22Rv1 (cell line): ENCODE data around the gene GMDS.

ENCODE experiments used
- H3K27ac ChIP-seq: fragments of 450-650 bp; 2 replicates; pipeline ENCODE4 v1.5.1; 2017
- ZFX ChIP-seq: fragments of 450-650 bp; IDR thresholded peaks from 2 replicates; pipeline ENCODE4 v1.6.1; 2017; ENCODE audit warnings: antibody characterized with exemption, borderline replicate concordance
- TF ChIP-seq, protein P1 (sequence below): fragments of 450-650 bp; IDR thresholded peaks from 2 replicates; pipeline ENCODE4 v1.5.1; 2017; ENCODE audit warnings: mild to moderate bottlenecking

GMDS gene

DNA sequence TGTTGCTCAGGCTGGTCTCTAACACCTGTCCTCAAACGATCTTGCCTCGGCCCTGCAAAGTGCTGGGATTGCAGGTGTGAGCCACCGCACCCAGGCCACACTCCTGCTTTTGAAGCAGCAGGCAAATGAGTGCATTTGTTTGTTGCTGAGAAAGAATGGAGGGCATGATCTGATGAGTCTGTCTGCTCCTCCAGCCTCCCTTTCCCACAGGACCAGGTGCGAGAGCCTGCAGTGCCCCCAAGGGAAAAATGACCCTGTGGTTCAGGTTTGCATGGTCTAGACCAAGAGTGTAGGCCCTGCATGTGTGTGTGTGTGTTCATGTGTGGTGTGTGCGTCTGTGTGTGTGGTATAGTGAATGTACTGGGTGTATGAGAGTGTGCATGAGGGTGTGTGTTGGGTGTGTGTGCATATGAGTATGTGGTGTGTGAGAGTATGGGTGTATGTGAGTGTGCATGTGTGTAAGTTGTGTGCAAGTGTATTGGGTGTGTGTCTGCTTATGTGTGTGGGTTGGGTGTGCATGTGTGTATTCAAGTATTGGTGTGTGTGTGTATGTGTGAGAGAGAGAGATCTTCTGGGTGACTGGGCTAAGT, 658.4 kb downstream of the GMDS start:
- H3K27ac ChIP-seq = no peak overlapping the region
- TF ChIP-seq ZFX = no peak
- TF ChIP-seq, protein P1, sequence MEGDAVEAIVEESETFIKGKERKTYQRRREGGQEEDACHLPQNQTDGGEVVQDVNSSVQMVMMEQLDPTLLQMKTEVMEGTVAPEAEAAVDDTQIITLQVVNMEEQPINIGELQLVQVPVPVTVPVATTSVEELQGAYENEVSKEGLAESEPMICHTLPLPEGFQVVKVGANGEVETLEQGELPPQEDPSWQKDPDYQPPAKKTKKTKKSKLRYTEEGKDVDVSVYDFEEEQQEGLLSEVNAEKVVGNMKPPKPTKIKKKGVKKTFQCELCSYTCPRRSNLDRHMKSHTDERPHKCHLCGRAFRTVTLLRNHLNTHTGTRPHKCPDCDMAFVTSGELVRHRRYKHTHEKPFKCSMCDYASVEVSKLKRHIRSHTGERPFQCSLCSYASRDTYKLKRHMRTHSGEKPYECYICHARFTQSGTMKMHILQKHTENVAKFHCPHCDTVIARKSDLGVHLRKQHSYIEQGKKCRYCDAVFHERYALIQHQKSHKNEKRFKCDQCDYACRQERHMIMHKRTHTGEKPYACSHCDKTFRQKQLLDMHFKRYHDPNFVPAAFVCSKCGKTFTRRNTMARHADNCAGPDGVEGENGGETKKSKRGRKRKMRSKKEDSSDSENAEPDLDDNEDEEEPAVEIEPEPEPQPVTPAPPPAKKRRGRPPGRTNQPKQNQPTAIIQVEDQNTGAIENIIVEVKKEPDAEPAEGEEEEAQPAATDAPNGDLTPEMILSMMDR = no peak

DNA sequence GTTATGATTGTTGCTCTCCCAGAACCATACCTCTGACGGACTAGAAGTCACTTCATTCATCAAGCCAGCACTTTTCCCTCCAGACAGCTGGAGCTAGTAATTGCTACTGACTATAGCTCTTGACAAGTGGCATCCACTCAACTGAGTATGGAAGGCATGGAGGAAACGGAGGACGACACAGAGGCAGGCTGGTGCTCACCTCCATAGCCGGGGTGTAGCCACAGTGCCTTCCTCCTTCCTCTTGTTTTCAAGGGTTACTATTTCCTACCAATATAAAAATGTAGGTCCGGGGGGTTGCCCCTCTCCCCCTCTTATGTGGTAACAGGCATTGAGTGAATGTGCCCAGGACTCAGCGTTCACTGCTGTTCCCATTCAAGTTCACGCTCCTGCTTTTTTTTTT, 659.1 kb downstream of the GMDS start:
- H3K27ac ChIP-seq = no peak overlapping the region
- TF ChIP-seq ZFX = no peak
- TF ChIP-seq, protein P1 = no peak

DNA sequence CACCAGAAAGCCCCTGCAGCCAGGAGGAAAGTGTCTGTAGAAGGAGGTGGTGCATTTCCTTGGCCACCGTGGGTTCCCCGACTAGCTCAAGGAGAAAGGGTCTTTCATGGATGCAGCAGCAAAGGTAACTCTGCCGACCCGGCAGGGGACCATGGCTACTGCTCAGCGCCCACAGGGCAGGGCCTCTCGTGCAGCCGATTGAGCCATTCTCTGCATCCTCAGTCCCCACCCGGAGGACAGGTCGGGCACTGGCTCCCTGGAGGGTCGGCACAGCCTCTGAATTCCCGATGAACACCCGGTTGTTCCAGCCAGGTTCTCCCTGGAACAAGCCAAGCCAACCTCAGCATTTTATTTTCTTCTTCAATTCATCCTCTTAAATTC, 659.7 kb downstream of the GMDS start:
- TF ChIP-seq, protein P1 = no peak
- TF ChIP-seq ZFX = no peak
- H3K27ac ChIP-seq = no peak overlapping the region

DNA sequence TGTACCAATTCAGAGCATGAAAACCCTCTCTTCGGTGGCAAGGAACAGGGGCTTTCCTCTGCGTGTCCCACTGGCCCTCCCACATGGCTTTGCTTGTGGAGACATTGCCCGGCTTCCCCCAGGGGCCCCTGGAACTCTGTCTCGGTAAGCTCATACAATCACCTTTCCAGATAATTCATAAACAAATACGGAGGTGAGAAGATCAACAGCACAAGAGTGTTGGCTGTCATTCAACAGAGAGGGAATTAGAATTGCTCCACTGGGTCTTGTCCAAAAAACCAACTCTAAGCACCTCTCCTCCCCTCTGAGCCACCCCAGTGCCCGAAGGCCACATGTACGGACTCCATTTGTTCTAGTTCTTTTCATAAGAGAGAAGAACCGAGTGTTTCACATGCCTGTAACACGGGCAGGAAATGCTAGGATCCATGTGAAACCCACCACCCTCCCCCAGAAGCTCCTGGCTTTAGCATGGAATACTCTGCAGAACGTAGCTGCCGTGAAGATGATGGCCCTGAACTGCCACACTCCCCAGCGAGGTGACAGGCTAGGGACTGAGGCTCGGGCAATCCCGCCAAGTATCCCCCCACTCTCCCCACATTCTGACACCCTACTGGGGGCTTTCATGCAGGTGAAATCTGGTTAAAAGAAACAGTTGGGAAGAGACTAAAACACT, 660.3 kb downstream of the GMDS start:
- TF ChIP-seq, protein P1 = no peak
- TF ChIP-seq ZFX = no peak
- H3K27ac ChIP-seq = no peak overlapping the region

- no peak overlapping the region for H3K27ac ChIP-seq
- TF ChIP-seq, protein P1 = no peak
- no peak for TF ChIP-seq ZFX
Observed at GRCh38 chr6:1584146-1584545, 661.3 kb downstream of the GMDS start.

DNA sequence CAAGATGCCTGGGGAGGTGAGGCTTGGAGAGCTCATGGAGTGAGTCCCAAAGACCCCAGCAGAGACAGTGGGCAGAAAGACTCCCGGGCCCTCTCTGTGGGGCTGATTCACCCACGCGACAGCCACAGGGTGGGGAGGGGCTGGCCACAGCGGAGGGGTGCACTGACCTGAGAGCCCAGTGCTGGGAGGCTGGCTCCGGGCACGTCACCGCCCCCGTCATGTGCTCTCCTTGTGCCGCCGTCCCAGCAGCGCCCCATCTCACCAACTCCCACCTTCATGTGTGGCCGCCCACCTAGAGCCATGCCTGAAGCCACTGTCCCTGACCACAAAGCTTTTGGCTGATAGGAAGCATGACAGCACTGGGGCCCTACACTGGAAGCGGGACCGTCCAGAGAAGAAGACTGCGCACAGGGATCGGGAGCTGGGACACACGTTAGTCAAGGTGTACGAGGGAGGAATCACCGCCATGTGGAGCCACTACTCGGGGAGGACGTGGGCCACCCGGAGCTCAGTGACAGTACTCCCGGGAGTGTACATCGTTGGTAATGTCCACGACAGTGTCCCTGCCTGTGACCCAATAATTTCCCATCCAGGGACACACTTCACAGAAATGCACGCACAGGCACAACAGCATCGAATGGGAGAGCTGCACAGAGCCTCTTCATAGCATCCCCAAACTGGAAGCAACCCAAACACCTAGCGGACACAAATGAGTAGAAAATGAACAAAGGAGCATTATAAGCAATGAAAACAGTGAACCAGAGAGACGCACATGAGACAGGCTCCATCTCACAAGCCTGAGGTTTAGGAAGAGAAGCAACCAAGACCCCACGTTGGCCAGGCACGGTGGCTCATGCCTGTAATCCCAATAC, 664.0 kb downstream of the GMDS start:
- TF ChIP-seq ZFX = no peak
- TF ChIP-seq, protein P1 = no peak
- no peak overlapping the region for H3K27ac ChIP-seq
